Stimulated activated CD4-positive, alpha-beta T cell treated with anti-CD3 and anti-CD28 coated beads, TNF-alpha, amount 100 ng/mL, for 4 hours (primary cell): ENCODE data around the gene KYNU.

Experiments
- DNase-seq, 3 experiments: peaks; one replicate each; pipeline ENCODE4 v3.0.0-alpha.2; 2020; ENCODE audit warnings: low read depth in 3 of 3

Gene KYNU

DNA sequence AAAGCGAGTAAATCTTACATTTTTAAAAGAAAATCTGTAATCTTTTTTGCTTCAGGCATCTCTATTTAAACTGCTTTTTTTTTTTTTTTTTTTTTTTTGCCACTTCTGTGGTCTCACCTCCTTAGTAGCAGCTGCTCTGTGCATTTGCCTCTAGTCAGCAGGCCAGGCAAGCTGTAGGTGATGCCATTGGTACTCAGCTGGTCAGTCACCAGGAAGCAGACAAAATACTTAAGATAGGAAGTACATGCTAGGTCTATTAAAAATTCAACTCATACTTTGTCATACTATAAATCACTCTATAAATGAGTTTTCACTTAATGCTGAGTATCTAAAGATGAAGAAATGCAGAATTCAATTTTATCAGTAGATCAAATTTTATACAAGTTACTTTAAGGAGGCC lies 83.7 kb downstream of the KYNU start:
- no peak for DNase-seq

DNA sequence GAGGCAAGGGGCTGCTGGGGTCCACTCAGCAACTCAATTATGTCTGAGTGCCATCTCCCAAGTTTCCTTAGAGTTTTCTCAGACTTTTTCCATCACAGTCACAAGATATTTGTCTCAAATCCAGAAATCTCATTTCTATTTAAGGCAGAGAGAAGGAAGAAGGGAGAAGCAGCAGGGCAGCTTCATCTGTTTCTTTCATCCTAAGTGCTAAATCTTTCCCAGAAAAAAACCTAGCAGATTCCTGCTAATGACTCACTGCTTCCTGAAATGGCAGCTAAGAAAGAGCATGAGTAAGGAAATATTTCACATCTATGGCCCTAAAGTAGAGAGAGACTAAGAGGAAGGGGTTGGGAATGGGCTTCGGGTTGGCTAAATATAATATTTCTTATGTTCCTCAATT lies 88.0 kb downstream of the KYNU start:
- no peak for DNase-seq

DNA sequence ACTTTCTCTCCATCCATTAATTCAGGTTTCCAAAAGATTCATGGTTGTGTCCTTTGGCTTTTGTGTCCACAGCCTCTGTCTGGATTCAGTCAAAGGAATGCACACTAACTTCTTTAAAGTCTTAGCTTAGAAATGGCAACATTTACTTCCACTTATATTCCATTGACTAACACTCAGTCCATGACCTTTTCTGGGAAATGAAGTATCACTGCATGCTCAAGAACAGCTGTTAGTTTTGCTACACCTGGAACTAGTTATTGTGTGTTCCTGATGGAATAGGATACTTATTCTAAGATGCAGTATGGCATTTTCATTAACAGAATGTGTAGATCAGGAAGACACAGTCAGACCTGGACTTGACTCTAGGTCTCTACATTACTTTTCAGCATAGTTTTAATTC lies 88.8 kb downstream of the KYNU start:
- no peak for DNase-seq

DNA sequence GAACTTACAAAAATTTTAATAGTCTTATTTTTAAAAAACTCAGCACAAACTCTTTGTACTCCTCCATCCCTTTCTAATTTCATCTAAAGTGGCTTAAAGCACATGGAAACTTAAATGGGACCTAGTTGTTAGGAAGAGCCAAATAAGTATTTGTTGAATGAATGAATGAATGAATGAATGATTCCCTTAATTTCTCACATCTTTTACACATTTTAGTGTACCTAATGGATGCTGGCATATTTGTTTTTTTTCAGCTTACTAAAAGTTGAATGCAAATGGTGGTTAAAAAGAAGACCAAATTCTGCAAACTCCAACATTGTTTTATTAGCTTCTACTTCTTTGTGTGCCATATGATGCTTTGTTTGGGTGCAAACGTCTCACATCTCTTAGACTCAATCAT lies 89.6 kb downstream of the KYNU start:
- no peak for DNase-seq

DNA sequence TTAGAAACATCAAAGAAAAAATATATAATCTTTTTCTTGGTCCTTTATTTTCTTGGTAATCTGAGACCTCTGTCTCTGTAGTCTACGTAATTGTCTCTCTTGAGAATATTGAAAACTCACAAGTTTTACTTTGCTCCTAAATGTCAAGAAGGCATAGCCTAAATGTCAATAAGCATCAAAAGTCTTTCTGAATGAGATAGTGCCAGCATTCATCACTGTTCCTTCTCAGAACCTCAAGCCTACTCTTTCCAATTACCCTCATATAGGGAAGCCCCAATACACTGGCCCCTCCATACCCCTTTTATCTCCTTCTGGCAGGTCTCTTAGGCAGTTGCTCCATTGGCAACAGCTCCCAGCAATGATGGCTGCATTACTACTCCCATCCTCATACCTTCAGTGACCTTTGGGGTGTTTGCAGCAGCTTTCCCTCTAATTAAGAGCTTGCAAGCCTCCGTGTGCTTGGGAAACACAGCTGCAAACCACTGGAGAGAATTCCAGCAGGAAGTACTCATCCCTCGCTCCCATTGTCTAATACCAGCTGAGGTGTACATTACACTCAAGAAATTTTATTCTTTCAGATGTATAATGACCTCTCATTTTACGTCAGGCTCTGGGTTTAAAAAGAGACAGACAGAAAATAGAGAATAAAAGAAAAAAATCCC lies 95.8 kb downstream of the KYNU start:
- DNase-seq: no peak

DNA sequence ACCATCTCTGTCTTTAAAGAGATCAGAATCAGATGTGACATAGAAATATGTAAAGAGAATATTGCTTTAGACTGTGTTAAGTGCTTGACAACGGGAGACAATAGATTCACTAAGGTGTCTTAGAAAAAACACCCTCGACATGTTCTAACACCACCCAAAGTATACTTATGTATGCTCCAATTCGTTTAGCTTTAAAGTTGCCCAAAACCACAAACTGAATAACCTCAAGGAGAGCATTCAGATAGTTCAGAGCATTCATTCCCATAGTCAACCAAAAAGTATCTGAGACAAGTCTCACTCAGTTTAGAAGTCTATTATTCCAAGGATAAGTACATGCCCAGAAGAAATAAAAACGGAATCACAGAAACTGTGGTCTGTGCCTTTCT lies 96.4 kb downstream of the KYNU start:
- DNase-seq: no peak

DNA sequence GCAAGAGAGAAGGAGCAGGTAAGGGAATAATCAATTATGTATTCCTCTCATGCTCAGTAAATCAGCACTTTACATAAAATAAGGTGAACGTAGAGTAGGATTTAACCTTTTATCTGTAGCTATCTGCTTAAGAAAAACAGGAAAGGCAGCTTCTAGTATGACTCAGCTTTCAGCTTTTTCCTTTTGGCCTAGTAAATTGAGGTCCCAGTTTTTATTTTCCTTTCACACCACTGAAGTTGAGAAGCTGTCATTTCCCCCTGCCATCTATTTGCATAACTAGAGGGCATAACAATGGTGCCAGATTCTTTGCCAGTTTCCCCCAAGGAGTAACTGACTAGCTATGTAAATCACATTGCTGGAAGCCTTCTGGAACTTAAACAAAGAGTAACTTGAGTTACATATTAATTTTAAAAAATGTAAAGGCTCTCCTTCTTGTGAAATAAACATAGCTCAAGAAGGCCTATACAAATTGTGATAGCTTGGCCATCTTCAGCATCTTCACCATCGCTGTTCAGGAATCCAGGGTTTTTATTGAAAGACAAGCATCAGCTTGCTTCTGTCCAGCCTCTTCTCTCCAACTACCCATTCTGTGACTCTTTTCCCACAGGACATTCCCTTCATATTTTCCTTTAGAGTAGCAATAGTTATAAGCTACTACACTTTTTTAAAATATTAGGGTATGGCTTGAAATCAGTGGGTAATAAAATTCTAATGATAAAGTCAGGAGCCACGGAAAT lies 97.0 kb downstream of the KYNU start:
- no peak for DNase-seq

DNA sequence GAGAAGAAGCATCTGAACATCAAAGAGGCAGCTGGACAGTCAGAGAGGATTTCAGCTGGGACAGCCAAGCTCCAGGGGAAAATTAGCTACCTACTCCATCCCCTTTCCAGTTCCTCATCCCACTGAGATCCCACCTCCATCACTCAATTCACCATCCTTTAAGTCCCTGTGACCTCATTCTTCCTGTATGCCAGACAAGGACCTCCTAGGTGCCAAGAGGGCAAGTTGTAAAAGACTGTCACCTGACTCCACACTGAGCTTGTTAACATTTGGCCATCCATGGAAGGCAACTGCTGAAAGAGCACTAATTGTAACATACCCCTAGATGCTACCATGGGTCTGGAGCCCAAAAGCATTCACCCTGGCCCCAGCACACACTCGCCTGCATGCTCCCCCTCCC lies 97.8 kb downstream of the KYNU start:
- DNase-seq: no peak

DNA sequence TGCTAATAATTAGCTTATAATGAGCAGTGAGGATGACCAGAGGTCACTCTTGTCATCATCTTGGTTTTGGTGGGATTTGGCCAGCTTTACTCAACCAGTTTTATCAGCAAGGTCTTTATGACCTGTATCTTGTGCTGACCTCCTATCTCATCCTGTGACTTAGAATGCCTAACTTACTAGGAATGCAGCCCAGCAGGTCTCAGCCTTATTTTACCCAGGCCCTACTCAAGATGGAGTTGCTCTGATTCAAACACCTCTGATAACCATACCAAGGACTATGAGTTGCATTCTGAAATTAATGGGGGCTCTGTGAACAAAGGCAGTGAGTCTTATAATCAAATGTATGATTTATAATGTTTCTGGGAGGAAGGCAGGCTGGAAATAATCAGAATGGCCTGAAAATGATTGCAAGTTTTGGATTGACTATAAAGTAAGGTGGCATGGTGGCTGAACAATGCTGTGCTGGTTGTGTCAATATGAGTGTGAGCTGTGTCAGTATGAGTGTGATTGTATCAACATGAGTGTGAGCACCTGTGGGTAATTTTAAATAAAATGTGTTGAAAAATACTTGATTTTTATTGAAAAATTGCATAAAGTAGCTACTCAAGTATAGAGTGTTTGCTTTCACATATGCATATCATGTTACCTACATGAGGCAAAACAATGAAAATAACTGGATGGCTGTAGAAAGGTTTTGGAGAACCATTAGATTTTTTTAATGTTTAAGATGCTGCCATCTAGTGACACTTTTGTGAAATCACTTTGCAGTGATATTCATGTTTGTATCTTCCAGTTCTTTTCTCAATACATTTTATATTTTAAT lies 103.0 kb downstream of the KYNU start:
- DNase-seq: no peak

DNA sequence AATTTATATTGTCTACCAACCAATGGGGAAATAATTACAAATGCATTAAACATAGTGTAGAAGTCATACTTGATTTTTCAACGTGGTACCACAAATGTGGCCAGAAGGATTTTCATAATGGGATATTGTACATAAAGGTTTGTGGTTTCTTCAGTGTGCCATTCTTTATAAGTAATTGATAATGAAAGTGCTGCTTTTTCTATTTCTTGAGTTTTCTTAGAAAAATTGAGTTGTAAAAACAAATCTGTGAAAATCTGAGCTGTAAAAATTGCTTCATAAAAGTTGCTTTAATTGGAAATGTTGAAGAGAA lies 103.6 kb downstream of the KYNU start:
- DNase-seq: no peak

DNA sequence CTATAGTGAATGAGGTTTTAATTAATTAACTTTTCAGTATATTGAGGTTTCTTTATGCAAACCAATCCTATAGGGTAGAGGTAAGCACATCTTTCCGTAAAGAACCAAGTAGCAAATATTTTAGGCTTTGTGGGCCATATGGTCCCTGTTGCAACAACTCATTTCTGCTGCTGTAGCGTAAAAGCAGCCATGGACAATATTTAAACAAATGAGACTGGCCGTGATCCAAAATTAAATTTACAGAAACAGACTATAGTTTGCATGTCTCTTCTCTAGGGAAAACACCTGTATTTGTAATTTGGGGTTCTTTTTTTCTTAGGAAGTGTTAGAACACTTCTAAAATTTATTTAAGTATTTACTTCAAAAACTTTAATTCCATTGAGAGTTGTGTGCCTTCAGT lies 104.3 kb downstream of the KYNU start:
- DNase-seq: no peak

DNA sequence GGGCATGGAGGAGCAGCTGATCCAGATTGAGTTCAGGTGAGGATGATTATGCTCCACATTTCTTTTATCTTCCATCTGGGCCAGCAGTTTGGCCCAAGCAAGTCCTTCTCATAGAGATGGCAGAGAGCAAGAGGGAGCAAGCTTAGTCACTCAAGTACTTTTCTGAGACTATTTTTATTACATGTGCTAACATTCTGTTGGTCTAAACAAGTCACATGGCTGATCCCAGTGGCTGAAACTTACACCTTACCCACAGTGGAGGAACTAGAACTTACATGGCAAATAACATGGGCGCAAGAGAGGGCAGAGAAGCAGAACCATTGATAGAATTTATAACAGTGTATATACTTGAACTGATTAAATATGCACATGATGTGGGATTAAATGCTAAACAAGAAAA lies 105.7 kb downstream of the KYNU start:
- no peak for DNase-seq

DNA sequence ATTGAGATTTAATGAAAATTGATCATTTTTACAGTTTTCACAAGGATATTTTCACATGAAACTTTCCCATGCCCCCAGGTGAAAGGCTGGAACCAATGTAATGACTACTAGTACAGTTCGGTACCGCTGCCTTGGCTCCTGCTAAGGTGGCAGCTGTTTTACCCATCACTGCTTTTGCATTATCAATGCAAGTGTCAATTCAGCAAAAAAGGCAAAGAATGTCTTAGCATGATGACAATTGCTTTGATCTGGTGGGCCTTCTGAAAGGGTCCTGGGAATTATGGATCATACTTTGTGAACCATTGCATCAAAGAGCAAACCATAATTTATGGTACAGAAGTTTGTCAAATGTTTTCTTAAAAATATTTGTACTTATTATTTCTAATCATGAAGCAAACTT lies 107.2 kb downstream of the KYNU start:
- no peak for DNase-seq

DNA sequence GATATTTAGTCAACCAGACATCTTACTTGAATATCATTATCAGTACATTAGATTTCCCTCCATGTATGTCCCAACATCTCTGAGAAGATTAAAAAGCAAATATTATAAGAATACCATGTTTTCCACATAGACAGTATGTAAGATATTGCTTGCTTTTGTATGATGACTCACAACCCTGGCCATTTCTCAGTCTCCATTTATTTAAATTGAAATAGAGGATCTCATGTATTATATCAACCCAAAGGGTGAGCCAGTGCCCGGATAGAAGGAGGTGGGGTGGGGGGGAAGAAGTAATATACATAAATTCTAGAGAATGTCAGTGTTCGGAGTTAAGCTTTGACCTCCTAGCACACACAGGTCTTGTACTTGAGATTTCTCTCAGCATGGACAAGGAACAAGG lies 109.6 kb downstream of the KYNU start:
- DNase-seq: no peak

DNA sequence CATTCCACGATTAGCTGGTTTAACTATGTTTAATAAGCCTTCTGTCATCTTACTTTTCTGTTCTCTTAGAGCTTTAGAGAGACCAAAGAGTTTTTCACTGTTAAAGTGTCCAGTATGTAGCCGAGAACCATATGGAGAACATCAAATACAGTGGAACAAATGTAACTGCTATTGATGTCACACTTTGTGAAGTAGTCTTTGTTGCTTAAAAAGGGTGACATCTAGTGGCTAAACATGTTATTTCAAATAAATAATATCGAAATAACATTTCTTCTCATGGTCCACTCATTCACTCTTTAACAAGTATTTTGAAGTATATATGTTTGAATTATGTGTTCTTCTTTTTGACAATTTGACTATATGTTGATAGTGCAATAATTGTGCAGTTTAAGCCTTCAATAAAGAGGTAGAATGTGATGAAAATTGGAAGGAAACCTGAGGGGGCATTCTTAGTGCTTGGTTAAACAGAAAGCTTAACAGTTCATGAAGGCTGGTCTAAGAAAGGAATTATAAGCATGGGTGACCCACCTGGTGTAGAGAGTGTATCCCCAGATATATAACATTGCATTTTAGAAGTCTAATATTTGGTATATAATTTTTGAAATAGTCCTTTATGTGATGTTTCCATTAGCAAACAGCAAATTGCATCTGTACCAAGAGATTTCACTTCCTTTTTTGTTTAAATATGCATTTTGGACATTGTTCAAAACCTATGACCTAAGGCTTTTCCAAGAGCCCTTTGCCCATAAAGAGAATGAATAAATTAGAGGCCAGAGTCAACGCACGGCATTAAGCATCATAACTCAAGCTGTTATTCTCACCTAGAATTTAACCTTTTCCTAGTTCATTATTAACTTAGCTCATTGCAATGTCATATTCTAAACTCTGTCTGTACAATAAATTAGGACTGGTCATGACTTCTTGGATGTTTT lies 112.1 kb downstream of the KYNU start:
- no peak for DNase-seq

DNA sequence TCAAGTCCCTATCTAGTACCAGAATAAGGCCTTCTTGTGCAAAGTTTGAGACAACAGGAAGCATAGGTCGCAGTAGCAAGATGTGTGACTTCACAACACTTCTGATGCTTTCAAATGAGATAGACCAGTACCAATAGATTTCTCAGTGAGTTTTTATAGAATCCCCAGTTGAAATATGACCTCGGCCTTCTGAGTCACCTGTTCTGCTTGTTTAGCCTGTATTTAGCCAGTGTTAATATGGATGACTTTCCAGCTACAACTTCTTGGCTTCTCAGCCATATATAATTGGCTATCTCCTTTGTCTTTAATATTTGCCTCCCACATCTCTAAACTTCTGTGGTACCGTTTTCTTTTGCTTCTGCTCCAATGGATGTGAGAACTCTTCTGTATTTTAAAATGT lies 113.8 kb downstream of the KYNU start:
- DNase-seq: no peak

DNA sequence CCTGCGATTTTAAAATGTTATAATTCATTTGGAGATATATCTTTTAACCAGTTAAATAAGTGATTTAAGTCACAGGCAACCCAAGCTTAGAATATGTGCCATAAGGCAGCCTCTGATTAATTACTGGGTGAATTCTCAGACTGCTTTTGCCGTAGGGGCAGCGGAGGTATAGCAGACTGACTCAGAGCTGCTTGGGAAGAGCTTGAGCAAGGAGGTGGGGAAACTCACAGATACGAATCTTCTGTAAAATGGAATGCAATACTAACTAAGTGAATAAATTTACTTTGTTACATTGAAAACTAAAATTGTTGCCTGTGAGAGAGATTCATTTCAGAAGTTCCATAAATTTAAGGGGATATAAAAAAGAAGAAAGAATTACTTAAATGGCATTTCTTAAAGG lies 115.4 kb downstream of the KYNU start:
- no peak for DNase-seq

DNA sequence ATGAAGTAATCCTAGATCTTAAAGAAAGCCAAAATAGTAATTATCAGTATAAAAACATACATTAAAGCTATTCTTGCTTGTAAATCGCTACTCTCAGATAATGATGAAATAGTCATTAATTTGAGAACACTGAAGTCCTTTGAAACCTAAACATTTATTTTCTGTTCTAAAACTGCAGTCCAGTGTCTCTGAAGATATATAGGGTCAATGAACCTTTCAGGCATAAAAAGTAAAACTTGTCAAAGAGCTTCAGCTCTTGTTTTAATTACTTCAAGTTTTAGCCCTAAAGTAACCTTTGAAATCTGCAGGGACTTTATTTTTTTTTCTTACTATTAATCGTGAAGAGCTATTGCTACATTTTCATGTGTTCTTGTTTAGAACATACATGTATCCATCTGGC lies 116.3 kb downstream of the KYNU start:
- DNase-seq: no peak

DNA sequence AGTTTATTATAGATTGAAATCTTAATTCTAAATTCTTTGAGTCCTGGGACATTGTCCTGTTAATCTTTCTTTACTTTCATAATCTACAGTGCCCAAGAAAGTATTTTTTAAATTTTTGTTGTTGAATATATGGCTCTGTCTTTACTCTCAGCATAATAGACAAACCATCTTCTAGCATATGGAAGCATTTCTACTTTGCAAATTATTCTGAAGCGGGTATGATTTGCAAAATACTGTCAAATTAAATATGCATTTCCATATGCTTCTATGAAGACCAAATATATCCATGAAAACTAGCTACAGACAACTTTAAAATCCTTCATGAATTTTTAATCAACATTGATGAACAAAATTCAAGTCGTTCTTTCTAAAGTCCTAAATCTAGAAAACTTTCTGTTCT lies 117.2 kb downstream of the KYNU start:
- no peak for DNase-seq

DNA sequence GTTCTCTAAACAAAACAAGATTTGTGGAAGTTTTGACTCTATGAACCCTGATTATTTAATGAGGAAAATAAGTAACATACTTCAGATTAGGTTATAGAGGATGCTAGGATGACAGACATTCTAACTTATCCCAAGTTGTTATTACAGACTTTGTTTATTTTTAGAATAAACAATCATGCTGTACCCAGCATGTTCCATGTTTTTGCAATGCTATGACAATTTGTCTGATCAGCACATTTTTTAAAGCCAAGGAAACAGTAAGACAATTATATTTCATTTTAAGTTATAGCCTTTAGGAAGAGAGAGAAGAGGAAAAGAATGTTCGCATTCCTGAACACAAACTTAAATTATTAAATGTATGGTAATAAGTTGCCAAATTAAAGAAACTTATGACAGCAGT lies 119.8 kb downstream of the KYNU start:
- no peak for DNase-seq

DNA sequence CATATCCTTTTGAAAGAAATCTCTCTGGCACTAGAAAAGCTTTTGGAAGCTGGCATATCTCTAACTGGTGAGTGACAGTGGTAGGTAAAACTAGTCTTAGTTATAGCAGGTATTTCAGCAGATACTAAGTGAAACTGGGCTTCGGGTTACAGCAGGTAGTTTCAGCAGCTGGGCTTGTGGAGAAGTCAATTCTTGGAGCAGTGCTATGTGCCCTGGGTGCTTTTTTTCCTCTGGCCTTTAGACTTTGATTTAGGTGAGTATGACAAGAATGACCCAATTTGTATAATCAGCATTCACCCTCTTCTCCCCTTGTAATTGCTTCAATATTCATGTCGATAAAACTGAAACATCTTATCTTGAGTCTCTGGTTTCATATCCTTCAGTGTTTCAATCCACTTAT lies 123.1 kb downstream of the KYNU start:
- DNase-seq: no peak

DNA sequence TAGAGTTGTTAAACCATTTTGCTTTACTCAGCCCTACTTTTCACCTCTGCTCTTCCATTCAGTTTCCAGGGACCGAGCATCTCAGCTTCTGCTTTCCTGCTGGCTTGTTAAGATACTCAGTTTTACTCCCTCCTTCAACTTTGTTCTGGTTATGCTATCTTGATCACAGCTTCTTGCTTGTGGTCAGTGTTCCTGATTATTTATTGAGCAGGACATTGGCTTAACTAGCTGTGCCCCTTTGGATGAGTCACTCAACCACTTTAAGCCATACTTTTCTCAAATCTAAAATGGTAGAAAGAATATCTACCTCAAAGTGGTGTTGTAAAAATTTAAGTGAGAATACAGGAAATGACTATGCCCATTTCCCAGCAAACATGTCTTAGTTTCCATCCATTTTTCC lies 124.0 kb downstream of the KYNU start:
- DNase-seq: no peak
